Glutamatergic neuron (in vitro differentiated cells): ENCODE results near the gene TPH1. TPM values are rescaled to one million over a fixed set of nuclear protein-coding genes. Genes with fewer than 3 reads are reported as not detected.

Source experiments
- DNase-seq: peaks from one replicate; pipeline ENCODE4 v3.0.0; 2022
- H3K27ac Mint-ChIP-seq: one replicate; pipeline ENCODE4 v1.8.0; 2020; ENCODE audit warnings: mild to moderate bottlenecking, mixed read lengths, inconsistent platforms; ENCODE audit not compliant: unreplicated experiment
- H3K27me3 Mint-ChIP-seq: one replicate; pipeline ENCODE4 v1.8.0; 2020; ENCODE audit warnings: mild to moderate bottlenecking, moderate library complexity, mixed read lengths, inconsistent platforms; ENCODE audit not compliant: unreplicated experiment
- H3K36me3 Mint-ChIP-seq: one replicate; pipeline ENCODE4 v1.8.0; 2020; ENCODE audit warnings: mild to moderate bottlenecking, mixed read lengths, inconsistent platforms; ENCODE audit not compliant: unreplicated experiment
- H3K4me1 Mint-ChIP-seq: one replicate; pipeline ENCODE4 v1.8.0; 2020; ENCODE audit warnings: mild to moderate bottlenecking, low read depth, mixed read lengths, inconsistent platforms; ENCODE audit not compliant: unreplicated experiment
- H3K4me3 Mint-ChIP-seq: one replicate; pipeline ENCODE4 v1.8.0; 2020; ENCODE audit warnings: mild to moderate bottlenecking, mixed read lengths, inconsistent platforms; ENCODE audit not compliant: unreplicated experiment
- H3K9me3 Mint-ChIP-seq: one replicate; pipeline ENCODE4 v1.8.0; 2020; ENCODE audit warnings: mild to moderate bottlenecking, moderate library complexity, mixed read lengths, inconsistent platforms; ENCODE audit not compliant: unreplicated experiment
- long read RNA-seq: library from polyadenylated mRNA; unstranded; transcript quantifications from one replicate; pipeline ENCODE4 v2.0.0, GENCODE V29; 2020; ENCODE audit not compliant: unreplicated experiment
- total RNA-seq: library from RNA; stranded (reverse); fragmentation: NEBNext Ultra II Directional; extraction: Animal tissue kit (Norgen Biotek cat#: 25700); gene quantifications from one replicate; pipeline ENCODE4 v1.2.1, GENCODE V29; 2021; ENCODE audit not compliant: unreplicated experiment
- TF ChIP-seq, protein P1 (sequence below): fragments of 200-600 bp; sonication (generic); IDR thresholded peaks from one replicate; pipeline ENCODE4 v1.5.0; 2021; ENCODE audit not compliant: partially characterized antibody, unreplicated experiment

TPH1 gene
- 0.83 TPM for total RNA-seq
- long read RNA-seq: 0 reads

DNA sequence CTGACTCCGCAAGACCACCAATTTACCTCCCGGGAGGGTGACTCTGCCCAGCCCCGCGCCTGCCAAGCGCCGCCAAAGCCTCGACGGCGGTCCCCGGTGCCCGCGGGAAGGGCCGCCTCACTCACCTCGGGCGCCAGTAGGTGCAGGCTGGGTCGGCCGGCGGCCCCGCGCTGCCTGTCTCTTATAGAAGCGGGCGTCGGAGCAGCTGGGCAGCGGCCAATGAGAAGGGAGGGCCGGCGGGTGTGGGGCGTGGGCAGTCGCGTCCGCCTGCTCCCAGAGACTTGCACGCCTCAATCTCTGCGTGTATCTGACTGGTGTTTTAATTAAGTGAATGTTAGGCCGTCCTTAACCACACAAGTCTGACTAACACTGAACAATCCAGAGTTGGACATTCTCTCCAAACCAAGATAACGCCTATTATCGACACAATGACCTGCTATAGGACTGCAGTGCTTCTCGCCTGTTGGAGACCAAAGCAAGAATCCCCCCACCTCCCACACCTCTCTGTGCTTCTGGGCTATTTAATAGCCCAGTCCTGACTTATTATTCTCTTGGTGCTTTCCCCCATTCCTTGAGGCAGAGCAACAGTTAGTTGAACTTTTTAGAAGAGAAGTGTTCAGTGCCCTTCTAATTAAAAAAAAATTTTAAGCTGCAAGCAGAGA, at the start of gene TPH1:
Gene TPH1, minus strand, starts transcription at position 154 of the 662 bp plus-strand sequence. CDS start 5,507 bp downstream, outside the sequence.
- TF ChIP-seq, protein P1, sequence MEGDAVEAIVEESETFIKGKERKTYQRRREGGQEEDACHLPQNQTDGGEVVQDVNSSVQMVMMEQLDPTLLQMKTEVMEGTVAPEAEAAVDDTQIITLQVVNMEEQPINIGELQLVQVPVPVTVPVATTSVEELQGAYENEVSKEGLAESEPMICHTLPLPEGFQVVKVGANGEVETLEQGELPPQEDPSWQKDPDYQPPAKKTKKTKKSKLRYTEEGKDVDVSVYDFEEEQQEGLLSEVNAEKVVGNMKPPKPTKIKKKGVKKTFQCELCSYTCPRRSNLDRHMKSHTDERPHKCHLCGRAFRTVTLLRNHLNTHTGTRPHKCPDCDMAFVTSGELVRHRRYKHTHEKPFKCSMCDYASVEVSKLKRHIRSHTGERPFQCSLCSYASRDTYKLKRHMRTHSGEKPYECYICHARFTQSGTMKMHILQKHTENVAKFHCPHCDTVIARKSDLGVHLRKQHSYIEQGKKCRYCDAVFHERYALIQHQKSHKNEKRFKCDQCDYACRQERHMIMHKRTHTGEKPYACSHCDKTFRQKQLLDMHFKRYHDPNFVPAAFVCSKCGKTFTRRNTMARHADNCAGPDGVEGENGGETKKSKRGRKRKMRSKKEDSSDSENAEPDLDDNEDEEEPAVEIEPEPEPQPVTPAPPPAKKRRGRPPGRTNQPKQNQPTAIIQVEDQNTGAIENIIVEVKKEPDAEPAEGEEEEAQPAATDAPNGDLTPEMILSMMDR: no peak
- H3K9me3 Mint-ChIP-seq: peaks cover 5% of the 10 kb centered on the region
- no peak within 1 kb of the TSS for H3K27ac Mint-ChIP-seq
- H3K4me3 Mint-ChIP-seq: peak within 1 kb of the TSS; percentile 53
- peak; percentile 65 for DNase-seq
- H3K27me3 Mint-ChIP-seq: peaks cover 14% of the 10 kb centered on the region
- H3K4me1 Mint-ChIP-seq: no peaks in the 10 kb centered on the region
- H3K36me3 Mint-ChIP-seq: no peaks in the 10 kb centered on the region

DNA sequence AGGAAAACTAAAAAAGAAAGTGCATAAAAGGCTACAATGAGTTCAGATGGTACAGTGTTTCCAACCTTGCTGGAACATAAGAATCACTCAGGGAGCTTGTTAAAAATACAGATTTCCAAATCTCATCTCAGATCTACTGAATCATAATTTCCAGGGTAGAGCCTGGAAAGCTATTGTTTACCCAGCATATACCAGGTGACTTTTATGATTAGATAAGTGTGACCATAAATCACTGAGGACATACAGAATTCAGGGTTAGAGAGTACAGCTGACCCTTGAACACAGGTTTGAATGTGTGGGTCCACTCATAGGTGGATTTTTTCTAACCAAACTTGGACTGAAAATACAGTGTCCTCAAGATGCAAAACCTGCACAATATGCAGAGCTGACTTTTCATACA, 47.9 kb upstream of the TPH1 start:
- TF ChIP-seq, protein P1: no peak
- no peak for DNase-seq
- Mint-ChIP-seq H3K27me3 (no peaks in the 10 kb centered on the region), H3K4me1 (no peaks in the 10 kb centered on the region), H3K9me3 (peaks cover 1% of the 10 kb centered on the region), H3K27ac (no peak overlapping the region), H3K4me3 (no peak overlapping the region), H3K36me3 (no peaks in the 10 kb centered on the region)

DNA sequence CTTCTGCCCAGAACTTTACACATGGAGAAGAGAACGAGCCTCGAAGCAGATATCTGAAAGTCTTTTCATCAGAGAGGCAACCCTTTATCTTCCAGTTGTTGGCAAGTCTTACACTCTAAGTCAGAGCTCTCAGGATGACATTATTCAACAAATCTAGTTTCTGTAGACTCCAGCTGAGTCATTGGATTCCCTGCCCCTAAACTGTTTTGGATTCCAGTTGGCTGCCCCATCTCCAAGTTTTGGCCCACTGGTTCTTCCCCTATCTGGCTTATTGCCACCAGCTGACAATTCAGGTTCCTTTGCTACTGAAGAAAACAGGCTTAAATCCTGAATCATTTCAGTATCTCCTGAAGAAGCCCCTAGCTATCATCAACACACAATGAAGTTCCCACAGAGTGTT, 45.7 kb upstream of the TPH1 start:
- DNase-seq: no peak
- TF ChIP-seq, protein P1: no peak
- H3K27ac Mint-ChIP-seq: no peak overlapping the region
- no peak overlapping the region for H3K4me3 Mint-ChIP-seq
- H3K4me1 Mint-ChIP-seq: no peaks in the 10 kb centered on the region
- H3K36me3 Mint-ChIP-seq: no peaks in the 10 kb centered on the region
- H3K27me3 Mint-ChIP-seq: no peaks in the 10 kb centered on the region
- H3K9me3 Mint-ChIP-seq: peaks cover 1% of the 10 kb centered on the region

DNA sequence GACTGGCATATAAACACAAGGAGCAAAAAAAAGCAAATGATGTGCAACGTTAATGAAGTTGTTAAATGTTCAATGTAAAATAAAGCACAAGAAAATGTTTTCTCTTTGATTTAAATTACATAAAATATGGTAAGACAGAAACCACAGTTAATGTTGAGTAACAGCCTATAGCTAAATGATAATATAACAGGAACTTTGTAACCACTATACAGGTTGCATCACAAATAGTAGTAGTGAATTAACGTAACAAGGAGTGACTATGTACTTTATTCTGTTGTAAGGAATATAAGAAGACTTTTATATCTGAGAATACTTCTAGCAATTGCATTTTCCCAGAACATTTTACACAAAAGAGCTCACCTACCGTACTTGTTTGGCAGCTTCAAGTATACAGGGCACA, 42.9 kb upstream of the TPH1 start:
- no peaks in the 10 kb centered on the region for H3K36me3 Mint-ChIP-seq
- no peak for DNase-seq
- no peak overlapping the region for H3K27ac Mint-ChIP-seq

DNA sequence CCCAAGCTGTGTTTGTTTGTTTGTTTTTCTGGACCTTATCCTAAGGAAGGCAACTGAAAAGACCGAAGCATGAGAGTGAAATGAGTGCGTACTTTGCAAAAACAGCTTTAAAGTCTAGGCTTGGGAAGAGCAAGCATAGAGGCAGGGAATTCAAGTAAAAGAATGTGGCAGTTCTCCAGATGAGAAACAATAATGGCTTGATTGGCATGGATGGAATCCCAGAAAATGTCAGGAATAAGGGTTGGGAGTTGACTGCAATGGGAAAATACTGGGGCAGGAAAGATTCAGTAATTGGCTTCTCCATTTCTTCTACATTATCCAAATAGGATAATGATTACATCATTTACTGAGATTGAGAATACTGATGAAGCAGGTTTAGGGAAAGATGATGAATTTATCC, 42.3 kb upstream of the TPH1 start:
- Mint-ChIP-seq H3K9me3 (no peaks in the 10 kb centered on the region), H3K27me3 (no peaks in the 10 kb centered on the region), H3K4me1 (no peaks in the 10 kb centered on the region), H3K36me3 (no peaks in the 10 kb centered on the region), H3K27ac (no peak overlapping the region), H3K4me3 (no peak overlapping the region)
- DNase-seq: no peak
- TF ChIP-seq, protein P1: no peak

More for the DNA sequence above, 42.9 kb upstream of the TPH1 start:
- Mint-ChIP-seq H3K27me3 (no peaks in the 10 kb centered on the region), H3K9me3 (no peaks in the 10 kb centered on the region), H3K4me3 (no peak overlapping the region), H3K4me1 (no peaks in the 10 kb centered on the region)
- TF ChIP-seq, protein P1: no peak
